Activated CD8-positive, alpha-beta memory T cell treated with anti-CD3 and anti-CD28 coated beads for 36 hours (primary cell): Measurements from ENCODE around the gene ZDHHC14. TPM values are rescaled to one million over a fixed set of nuclear protein-coding genes. Genes with fewer than 3 reads are reported as not detected.
"Not testable (repeated sequence)": the region's sequence is repeated elsewhere in the genome, so short reads cannot be mapped to it uniquely, and the experiment has no call there.

Source experiments
- CTCF ChIA-PET: fragments of 350-600 bp; sonication (Branson Sonifier 250); formaldehyde crosslinking; loops from one replicate; lab custom pipeline; 2021; ENCODE audit warnings: antibody characterized with exemption; lab: Charles Lee
- POLR2A ChIA-PET: fragments of 350-600 bp; sonication (Branson Sonifier 250); formaldehyde crosslinking; loops from one replicate; lab custom pipeline; 2021; ENCODE audit warnings: antibody characterized with exemption; lab: Charles Lee
- total RNA-seq, 2 experiments: library from RNA; stranded (reverse); gene quantifications; one replicate each; pipeline ENCODE4 v1.2.3, GENCODE V29; 2021

ZDHHC14 gene
- total RNA-seq, result 1 to 10 TPM; 6.5 to 7.2 TPM

GRCh38 chr6:157380779-157381561 is at the start of gene ZDHHC14:
TSS of gene ZDHHC14 (plus strand) at chr6:157381190.
- ChIA-PET POLR2A (interaction anchor here (0.7 to 1.5 kb wide), 2 partner anchors 58 to 696 kb away, joined by 4 to 9 read pairs; partner anchors contain the start of gene TMEM242), CTCF (interaction anchor here (1.2 to 1.8 kb wide), 2 partner anchors 23 to 58 kb away, joined by 3 to 6 read pairs; no protein-coding TSS in a partner anchor)

GRCh38 chr6:157332813-157333212 is 48.2 kb upstream of the ZDHHC14 start:
- POLR2A ChIA-PET, result interaction anchor here (1.2 kb wide), 1 partner anchor 9 kb away, joined by 3 read pairs; no protein-coding TSS in a partner anchor
- CTCF ChIA-PET, result interaction anchor here (0.5 to 2.0 kb wide), 4 partner anchors 7 to 127 kb away, joined by 3 to 6 read pairs (median 4); partner anchors contain the start of gene TMEM242

- CTCF ChIA-PET, result interaction anchor here (1.2 to 2.0 kb wide), 3 partner anchors 8 to 19 kb away, joined by 3 to 6 read pairs (median 4); partner anchors contain the start of gene TMEM242
- POLR2A ChIA-PET, result interaction anchor here (1.2 kb wide), 1 partner anchor 10 kb away, joined by 3 read pairs; no protein-coding TSS in a partner anchor
Observed at GRCh38 chr6:157333537-157333936, 47.5 kb upstream of the ZDHHC14 start.

- ChIA-PET POLR2A (interaction anchor here (1.2 kb wide), 1 partner anchor 10 kb away, joined by 3 read pairs; no protein-coding TSS in a partner anchor), CTCF (interaction anchor here (0.7 to 2.0 kb wide), 4 partner anchors 8 to 19 kb away, joined by 3 to 6 read pairs (median 4); partner anchors contain the start of gene TMEM242)
Observed at GRCh38 chr6:157333956-157334355, 47.0 kb upstream of the ZDHHC14 start.

- CTCF ChIA-PET, result interaction anchor here (2.5 kb wide), 1 partner anchor 21 kb away, joined by 11 read pairs; no protein-coding TSS in a partner anchor
- POLR2A ChIA-PET, result no interaction called here
Observed at GRCh38 chr6:157335829-157336228, 45.2 kb upstream of the ZDHHC14 start.

- CTCF ChIA-PET, POLR2A ChIA-PET: not testable (repeated sequence)
Observed at GRCh38 chr6:157337276-157337675, 43.7 kb upstream of the ZDHHC14 start.

GRCh38 chr6:157337751-157338150 is 43.2 kb upstream of the ZDHHC14 start:
- ChIA-PET POLR2A (no interaction called here), CTCF (no interaction called here)

GRCh38 chr6:157339432-157339831 is 41.6 kb upstream of the ZDHHC14 start:
- POLR2A ChIA-PET, result no interaction called here
- CTCF ChIA-PET, result interaction anchor here (1.5 kb wide), 1 partner anchor 15 kb away, joined by 3 read pairs; no protein-coding TSS in a partner anchor

GRCh38 chr6:157343732-157344131 is 37.3 kb upstream of the ZDHHC14 start:
- POLR2A ChIA-PET, result no interaction called here
- CTCF ChIA-PET, result interaction anchor here (0.6 kb wide), 1 partner anchor 10 kb away, joined by 3 read pairs; no protein-coding TSS in a partner anchor

GRCh38 chr6:157346373-157346772 is 34.6 kb upstream of the ZDHHC14 start:
- ChIA-PET CTCF (no interaction called here), POLR2A (no interaction called here)

- CTCF ChIA-PET, result no interaction called here
- POLR2A ChIA-PET, result no interaction called here
Observed at GRCh38 chr6:157358287-157358686, 22.7 kb upstream of the ZDHHC14 start.

GRCh38 chr6:157361886-157362285 is 19.1 kb upstream of the ZDHHC14 start:
- CTCF ChIA-PET, result no interaction called here
- POLR2A ChIA-PET, result no interaction called here

GRCh38 chr6:157364705-157365104 is 16.3 kb upstream of the ZDHHC14 start:
- ChIA-PET CTCF (interaction anchor here (0.6 kb wide), 1 partner anchor 50 kb away, joined by 3 read pairs; no protein-coding TSS in a partner anchor), POLR2A (no interaction called here)

- POLR2A ChIA-PET, result no interaction called here
- CTCF ChIA-PET, result no interaction called here
Observed at GRCh38 chr6:157366648-157367047, 14.3 kb upstream of the ZDHHC14 start.

GRCh38 chr6:157368359-157369049 is 12.5 kb upstream of the ZDHHC14 start:
- POLR2A ChIA-PET, result no interaction called here
- CTCF ChIA-PET, result interaction anchor here (0.5 to 1.2 kb wide), 2 partner anchors 14 to 298 kb away, joined by 3 read pairs; no protein-coding TSS in a partner anchor

GRCh38 chr6:157370755-157371154 is 10.2 kb upstream of the ZDHHC14 start:
- ChIA-PET CTCF (no interaction called here), POLR2A (no interaction called here)

GRCh38 chr6:157372501-157373280 is 8.3 kb upstream of the ZDHHC14 start:
- ChIA-PET CTCF (no interaction called here), POLR2A (interaction anchor here (0.6 kb wide), 1 partner anchor 1377 kb away, joined by 8 read pairs; no protein-coding TSS in a partner anchor)

- ChIA-PET CTCF (no interaction called here), POLR2A (no interaction called here)
Observed at GRCh38 chr6:157374889-157375443, 6.0 kb upstream of the ZDHHC14 start.
